HepG2 (cell line): ENCODE results near the gene CNIH3.

Experiments used
- CEBPB ChIP-seq: IDR thresholded peaks from 2 replicates; pipeline ENCODE4 v1.6.1; 2011; ENCODE audit warnings: low read depth, low read length, improper control_type of control experiment, borderline replicate concordance
- ZZZ3 ChIP-seq: sonication (generic); formaldehyde crosslinking; IDR thresholded peaks from 2 replicates; pipeline ENCODE4 v1.4.0; 2020; ENCODE audit warnings: missing genetic modification reagents, mild to moderate bottlenecking, borderline replicate concordance
- TF ChIP-seq, protein P1 (sequence below): sonication (generic); formaldehyde crosslinking; IDR thresholded peaks from 2 replicates; pipeline ENCODE4 v1.5.0; 2020; ENCODE audit warnings: mild to moderate bottlenecking, missing genetic modification reagents, moderate library complexity

GRCh38 chr1:224594851-224595250, 21.3 kb upstream of the CNIH3 start:
- TF ChIP-seq, protein P1, sequence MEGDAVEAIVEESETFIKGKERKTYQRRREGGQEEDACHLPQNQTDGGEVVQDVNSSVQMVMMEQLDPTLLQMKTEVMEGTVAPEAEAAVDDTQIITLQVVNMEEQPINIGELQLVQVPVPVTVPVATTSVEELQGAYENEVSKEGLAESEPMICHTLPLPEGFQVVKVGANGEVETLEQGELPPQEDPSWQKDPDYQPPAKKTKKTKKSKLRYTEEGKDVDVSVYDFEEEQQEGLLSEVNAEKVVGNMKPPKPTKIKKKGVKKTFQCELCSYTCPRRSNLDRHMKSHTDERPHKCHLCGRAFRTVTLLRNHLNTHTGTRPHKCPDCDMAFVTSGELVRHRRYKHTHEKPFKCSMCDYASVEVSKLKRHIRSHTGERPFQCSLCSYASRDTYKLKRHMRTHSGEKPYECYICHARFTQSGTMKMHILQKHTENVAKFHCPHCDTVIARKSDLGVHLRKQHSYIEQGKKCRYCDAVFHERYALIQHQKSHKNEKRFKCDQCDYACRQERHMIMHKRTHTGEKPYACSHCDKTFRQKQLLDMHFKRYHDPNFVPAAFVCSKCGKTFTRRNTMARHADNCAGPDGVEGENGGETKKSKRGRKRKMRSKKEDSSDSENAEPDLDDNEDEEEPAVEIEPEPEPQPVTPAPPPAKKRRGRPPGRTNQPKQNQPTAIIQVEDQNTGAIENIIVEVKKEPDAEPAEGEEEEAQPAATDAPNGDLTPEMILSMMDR: no peak
- TF ChIP-seq CEBPB: no peak
- no peak for TF ChIP-seq ZZZ3 (CRISPR knock-in tag)
